SK-N-SH (cell line): Measurements from ENCODE around the gene IL1R2. TPM values are rescaled to one million over a fixed set of nuclear protein-coding genes. Genes with fewer than 3 reads are reported as not detected.

ENCODE experiments used
- CTCF ChIA-PET: fragments of 300-600, 350-600 bp; formaldehyde crosslinking; extraction: SDS; loops from one replicate; lab custom pipeline; 2021; lab: Yijun Ruan, JAX
- POLR2A ChIA-PET: fragments of 350-600 bp; sonication (Branson Sonifier 250); formaldehyde crosslinking; extraction: SDS; loops from one replicate; lab custom pipeline; 2020; ENCODE audit warnings: antibody characterized with exemption, inconsistent platforms; lab: Yijun Ruan, JAX
- DNase-seq: peaks from one replicate; pipeline ENCODE4 v3.0.0; 2012
- H2AFZ ChIP-seq: fragments of 200-600 bp; sonication (generic); 2 replicates; pipeline ENCODE4 v1.8.1; 2016; ENCODE audit warnings: antibody characterized with exemption, mild to moderate bottlenecking, low read depth
- H3F3A ChIP-seq: fragments of 200-600 bp; sonication (generic); replicated peaks from 2 replicates; pipeline ENCODE3; 2016; ENCODE audit warnings: antibody characterized with exemption, mild to moderate bottlenecking; ENCODE audit not compliant: insufficient read depth
- H3K27ac ChIP-seq, 2 experiments: fragments of 200-500 bp in 1 of 2; fragments of 200-600 bp in 1 of 2; sonication (Bioruptor generic) in 1 of 2; sonication (generic), shearing (Covaris generic) in 1 of 2; 2 replicates each; pipeline versions ENCODE4 v1.5.1 to v1.6.1; 2014 to 2016; ENCODE audit warnings: low read depth in 2 of 2, inconsistent platforms in 1 of 2, low read length in 1 of 2, mild to moderate bottlenecking in 1 of 2, mixed read lengths in 1 of 2
- H3K27me3 ChIP-seq: fragments of 200-600 bp; sonication (generic), shearing (Covaris generic); 2 replicates; pipeline ENCODE4 v1.6.1; 2016; ENCODE audit warnings: mixed run types; ENCODE audit not compliant: insufficient read depth
- H3K36me3 ChIP-seq, 2 experiments: fragments of 200-500 bp in 1 of 2; fragments of 200-600 bp in 1 of 2; sonication (Bioruptor generic) in 1 of 2; sonication (generic) in 1 of 2; replicated peaks in 1 of 2; 2 replicates each; pipeline versions ENCODE3 to v1.5.1; 2014 to 2016; ENCODE audit warnings: low read length in 1 of 2, mild to moderate bottlenecking in 1 of 2; ENCODE audit not compliant: insufficient read depth in 2 of 2, control insufficient read depth in 1 of 2
- H3K4me1 ChIP-seq, 2 experiments: fragments of 200-500 bp in 1 of 2; fragments of 200-600 bp in 1 of 2; sonication (Bioruptor generic) in 1 of 2; sonication (generic), shearing (Covaris generic) in 1 of 2; 2 replicates each; pipeline versions ENCODE4 v1.5.1 to v1.6.1; 2014 to 2016; ENCODE audit warnings: low read depth in 1 of 2, low read length in 1 of 2, mixed run types in 1 of 2; ENCODE audit not compliant: insufficient read depth in 2 of 2, control insufficient read depth in 1 of 2
- H3K4me2 ChIP-seq: fragments of 200-600 bp; sonication (generic), shearing (Covaris generic); 2 replicates; pipeline ENCODE4 v1.6.1; 2017; ENCODE audit warnings: mixed run types
- H3K4me3 ChIP-seq, 2 experiments: fragments of 200-500 bp in 1 of 2; fragments of 200-600 bp in 1 of 2; sonication (Bioruptor generic) in 1 of 2; sonication (generic), shearing (Covaris generic) in 1 of 2; 2 replicates each; pipeline versions ENCODE4 v1.5.1 to v1.8.1; 2014 to 2016; ENCODE audit warnings: low read depth in 2 of 2, inconsistent platforms in 1 of 2, low read length in 1 of 2, mild to moderate bottlenecking in 1 of 2, mixed read lengths in 1 of 2, moderate library complexity in 1 of 2
- H3K79me2 ChIP-seq: fragments of 200-600 bp; sonication (generic); 2 replicates; pipeline ENCODE4 v1.8.1; 2017; ENCODE audit warnings: mild to moderate bottlenecking; ENCODE audit not compliant: insufficient read depth
- H3K9ac ChIP-seq: fragments of 200-600 bp; sonication (generic); 2 replicates; pipeline ENCODE4 v1.6.1; 2017; ENCODE audit warnings: mixed run types
- H3K9me2 ChIP-seq: fragments of 200-600 bp; sonication (generic); 2 replicates; pipeline ENCODE4 v1.6.1; 2017; ENCODE audit warnings: mixed run types
- H3K9me3 ChIP-seq: fragments of 200-600 bp; sonication (generic); 2 replicates; pipeline ENCODE4 v1.6.1; 2017; ENCODE audit warnings: mixed run types, mild to moderate bottlenecking, moderate library complexity
- H4K20me1 ChIP-seq: fragments of 200-600 bp; sonication (generic); 2 replicates; pipeline ENCODE4 v1.6.1; 2017; ENCODE audit warnings: mild to moderate bottlenecking, mixed run types; ENCODE audit not compliant: insufficient read depth
- CHD2 ChIP-seq: fragments of 150-350 bp; IDR thresholded peaks from 2 replicates; pipeline ENCODE4 v1.6.1; 2018; ENCODE audit warnings: low read length; ENCODE audit not compliant: partially characterized antibody
- ELF1 ChIP-seq: IDR thresholded peaks from 2 replicates; pipeline ENCODE4 v1.4.0; 2012
- FOXJ3 ChIP-seq: sonication (generic); formaldehyde crosslinking; IDR thresholded peaks from 2 replicates; pipeline ENCODE4 v1.5.1; 2020; ENCODE audit warnings: mild to moderate bottlenecking, missing genetic modification reagents
- GABPA ChIP-seq: IDR thresholded peaks from 2 replicates; pipeline ENCODE4 v1.4.0; 2012; ENCODE audit warnings: low read depth, mild to moderate bottlenecking
- GATA2 ChIP-seq: sonication (generic); formaldehyde crosslinking; IDR thresholded peaks from 2 replicates; pipeline ENCODE4 v1.5.0; 2020; ENCODE audit warnings: mild to moderate bottlenecking, missing genetic modification reagents
- MEF2A ChIP-seq: IDR thresholded peaks from 2 replicates; pipeline ENCODE4 v1.4.0; 2012; ENCODE audit warnings: low read depth, borderline replicate concordance
- RCOR1 ChIP-seq: fragments of 150-350 bp; IDR thresholded peaks from 2 replicates; pipeline ENCODE4 v1.6.1; 2017; ENCODE audit warnings: antibody characterized with exemption, low read length
- RXRA ChIP-seq: IDR thresholded peaks from 2 replicates; pipeline ENCODE4 v1.4.0; 2012; ENCODE audit warnings: low read depth, mild to moderate bottlenecking, borderline replicate concordance
- TAF1 ChIP-seq: IDR thresholded peaks from 2 replicates; pipeline ENCODE4 v1.6.1; 2012; ENCODE audit warnings: low read depth, mild to moderate bottlenecking, low read length, moderate library complexity, borderline replicate concordance
- TCF12 ChIP-seq: IDR thresholded peaks from 2 replicates; pipeline ENCODE4 v1.4.0; 2012
- YY1 ChIP-seq: IDR thresholded peaks from 2 replicates; pipeline ENCODE4 v1.4.0; 2012; ENCODE audit warnings: low read depth, mild to moderate bottlenecking
- WGBS: methylation state at CpG from one replicate; pipeline ENCODE4 v1.1.6; 2017; ENCODE audit warnings: low lambda C conversion rate; 5-methylcytosine and 5-hydroxymethylcytosine counted together
- polyA plus RNA-seq, 3 experiments: library from polyadenylated mRNA; depleted of rRNA; stranded (reverse); fragments of >200 nt; gene quantifications; 2 replicates each; pipeline ENCODE4 v1.2.3, GENCODE V29; 2012
- TF ChIP-seq, protein P1 (sequence below): fragments of 150-350 bp; IDR thresholded peaks from 2 replicates; pipeline ENCODE4 v1.6.1; 2016; ENCODE audit warnings: mild to moderate bottlenecking, low read depth, low read length
- TF ChIP-seq, protein P2 (sequence below): IDR thresholded peaks from 2 replicates; pipeline ENCODE4 v1.4.0; 2012; ENCODE audit warnings: low read depth, borderline replicate concordance
- TF ChIP-seq, protein P3 (sequence below): IDR thresholded peaks from 2 replicates; pipeline ENCODE4; 2012
- TF ChIP-seq, protein P4 (sequence below): IDR thresholded peaks from 2 replicates; pipeline ENCODE4 v1.4.0; 2012; ENCODE audit warnings: low read depth, borderline replicate concordance

The IL1R2 gene
- polyA plus RNA-seq, 1 of the 3 experiments (the other 2 are of a cell fraction), result 0.16 TPM

DNA sequence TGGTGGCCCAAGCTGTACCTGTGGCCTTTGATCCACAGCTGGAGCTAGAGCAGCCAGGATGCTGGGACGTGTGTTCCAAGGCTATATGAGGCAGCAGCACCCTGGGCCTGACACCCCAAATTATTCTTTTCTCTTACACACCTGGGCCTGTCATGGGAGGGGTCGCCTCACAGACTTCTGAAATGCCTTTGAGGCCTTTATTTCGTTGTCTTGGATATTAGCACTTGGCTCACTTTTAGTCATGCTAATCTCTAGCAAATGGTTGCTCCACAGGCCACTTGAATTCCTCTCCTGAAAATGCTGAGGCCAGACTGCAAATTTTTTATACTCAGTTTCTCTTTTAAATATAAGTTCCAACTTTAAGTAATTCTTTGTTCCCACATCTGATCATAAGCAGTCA is 22.0 kb upstream of the IL1R2 start:
- Histone ChIP-seq H3K4me3 (no peak overlapping the region), H3K9me3 (no peaks in the 10 kb centered on the region), H4K20me1 (no peaks in the 10 kb centered on the region), H3K9me2 (no peaks in the 10 kb centered on the region), H3K27ac (no peak overlapping the region), H3K4me2 (no peak overlapping the region), H2AFZ (no peak overlapping the region), H3K79me2 (no peaks in the 10 kb centered on the region), H3K27me3 (peaks cover 7% of the 10 kb centered on the region; the same call in 1 of the 2 replicates), H3F3A (no peaks in the 10 kb centered on the region), H3K36me3 (no peaks in the 10 kb centered on the region), H3K4me1 (no peaks in the 10 kb centered on the region), H3K9ac (no peak overlapping the region)
- POLR2A ChIA-PET, result no interaction called here
- DNase-seq, result no peak
- 9% methylated on average over 3 of the region's 3 CpGs for WGBS
- no peak for TF ChIP-seq TCF12
- TF ChIP-seq TAF1, result no peak
- TF ChIP-seq RCOR1, result no peak
- TF ChIP-seq ELF1, result no peak
- TF ChIP-seq, protein P1, sequence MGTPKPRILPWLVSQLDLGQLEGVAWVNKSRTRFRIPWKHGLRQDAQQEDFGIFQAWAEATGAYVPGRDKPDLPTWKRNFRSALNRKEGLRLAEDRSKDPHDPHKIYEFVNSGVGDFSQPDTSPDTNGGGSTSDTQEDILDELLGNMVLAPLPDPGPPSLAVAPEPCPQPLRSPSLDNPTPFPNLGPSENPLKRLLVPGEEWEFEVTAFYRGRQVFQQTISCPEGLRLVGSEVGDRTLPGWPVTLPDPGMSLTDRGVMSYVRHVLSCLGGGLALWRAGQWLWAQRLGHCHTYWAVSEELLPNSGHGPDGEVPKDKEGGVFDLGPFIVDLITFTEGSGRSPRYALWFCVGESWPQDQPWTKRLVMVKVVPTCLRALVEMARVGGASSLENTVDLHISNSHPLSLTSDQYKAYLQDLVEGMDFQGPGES, result no peak
- no peak for TF ChIP-seq CHD2
- TF ChIP-seq YY1, result no peak
- TF ChIP-seq, protein P2, sequence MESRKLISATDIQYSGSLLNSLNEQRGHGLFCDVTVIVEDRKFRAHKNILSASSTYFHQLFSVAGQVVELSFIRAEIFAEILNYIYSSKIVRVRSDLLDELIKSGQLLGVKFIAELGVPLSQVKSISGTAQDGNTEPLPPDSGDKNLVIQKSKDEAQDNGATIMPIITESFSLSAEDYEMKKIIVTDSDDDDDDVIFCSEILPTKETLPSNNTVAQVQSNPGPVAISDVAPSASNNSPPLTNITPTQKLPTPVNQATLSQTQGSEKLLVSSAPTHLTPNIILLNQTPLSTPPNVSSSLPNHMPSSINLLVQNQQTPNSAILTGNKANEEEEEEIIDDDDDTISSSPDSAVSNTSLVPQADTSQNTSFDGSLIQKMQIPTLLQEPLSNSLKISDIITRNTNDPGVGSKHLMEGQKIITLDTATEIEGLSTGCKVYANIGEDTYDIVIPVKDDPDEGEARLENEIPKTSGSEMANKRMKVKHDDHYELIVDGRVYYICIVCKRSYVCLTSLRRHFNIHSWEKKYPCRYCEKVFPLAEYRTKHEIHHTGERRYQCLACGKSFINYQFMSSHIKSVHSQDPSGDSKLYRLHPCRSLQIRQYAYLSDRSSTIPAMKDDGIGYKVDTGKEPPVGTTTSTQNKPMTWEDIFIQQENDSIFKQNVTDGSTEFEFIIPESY, result no peak
- no peak for TF ChIP-seq GATA2 (CRISPR knock-in tag)
- no peak for TF ChIP-seq GABPA
- no peak for TF ChIP-seq RXRA
- TF ChIP-seq, protein P3, sequence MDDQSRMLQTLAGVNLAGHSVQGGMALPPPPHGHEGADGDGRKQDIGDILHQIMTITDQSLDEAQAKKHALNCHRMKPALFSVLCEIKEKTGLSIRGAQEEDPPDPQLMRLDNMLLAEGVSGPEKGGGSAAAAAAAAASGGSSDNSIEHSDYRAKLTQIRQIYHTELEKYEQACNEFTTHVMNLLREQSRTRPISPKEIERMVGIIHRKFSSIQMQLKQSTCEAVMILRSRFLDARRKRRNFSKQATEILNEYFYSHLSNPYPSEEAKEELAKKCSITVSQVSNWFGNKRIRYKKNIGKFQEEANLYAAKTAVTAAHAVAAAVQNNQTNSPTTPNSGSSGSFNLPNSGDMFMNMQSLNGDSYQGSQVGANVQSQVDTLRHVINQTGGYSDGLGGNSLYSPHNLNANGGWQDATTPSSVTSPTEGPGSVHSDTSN, result no peak
- TF ChIP-seq, protein P4, sequence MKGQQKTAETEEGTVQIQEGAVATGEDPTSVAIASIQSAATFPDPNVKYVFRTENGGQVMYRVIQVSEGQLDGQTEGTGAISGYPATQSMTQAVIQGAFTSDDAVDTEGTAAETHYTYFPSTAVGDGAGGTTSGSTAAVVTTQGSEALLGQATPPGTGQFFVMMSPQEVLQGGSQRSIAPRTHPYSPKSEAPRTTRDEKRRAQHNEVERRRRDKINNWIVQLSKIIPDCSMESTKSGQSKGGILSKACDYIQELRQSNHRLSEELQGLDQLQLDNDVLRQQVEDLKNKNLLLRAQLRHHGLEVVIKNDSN, result no peak
- TF ChIP-seq MEF2A, result no peak
- TF ChIP-seq FOXJ3 (CRISPR knock-in tag), result no peak
- CTCF ChIA-PET, result no interaction called here
